ENCODE data around the gene CST6. TPM values are rescaled to one million over a fixed set of nuclear protein-coding genes. Genes with fewer than 3 reads are reported as not detected.

CST6 gene
- total RNA-seq, 1 donor from 2014 or later: not detected

- Histone ChIP-seq H3K27me3 (ENCODE audit: low read depth) (no peaks in the 10 kb centered on the region), H3K4me3 (no peak overlapping the region), H3K9me3 (replicated peaks) (no peaks in the 10 kb centered on the region), H3K36me3 (peaks cover 53% of the 10 kb centered on the region), H3K27ac (replicated peaks) (no peak overlapping the region), H3K4me1 (no peaks in the 10 kb centered on the region)
- DNase-seq: no peak
- TF ChIP-seq CTCF (IDR thresholded peaks at IDR 0.05; ENCODE audit: borderline replicate concordance): no peak
- intact Hi-C loops (cut with micrococcal nuclease): loop anchor here (5.0 kb wide), 1 partner anchor 356 kb away; no protein-coding TSS in a partner anchor
Measured at GRCh38 chr11:65977621-65978390, 34.0 kb upstream of the CST6 start.

GRCh38 chr11:65978391-65979238, 33.2 kb upstream of the CST6 start:
- no peak for DNase-seq
- no peaks in the 10 kb centered on the region for H3K4me1 ChIP-seq
- no peaks in the 10 kb centered on the region for H3K9me3 ChIP-seq (replicated peaks)
- peaks cover 47% of the 10 kb centered on the region for H3K36me3 ChIP-seq
- TF ChIP-seq CTCF (IDR thresholded peaks at IDR 0.05; ENCODE audit: borderline replicate concordance): no peak
- intact Hi-C loops (cut with micrococcal nuclease): loop anchor here (5.0 kb wide), 1 partner anchor 356 kb away; no protein-coding TSS in a partner anchor
- no peak overlapping the region for H3K4me3 ChIP-seq
- no peaks in the 10 kb centered on the region for H3K27me3 ChIP-seq (ENCODE audit: low read depth)
- no peak overlapping the region for H3K27ac ChIP-seq (replicated peaks)

DNA sequence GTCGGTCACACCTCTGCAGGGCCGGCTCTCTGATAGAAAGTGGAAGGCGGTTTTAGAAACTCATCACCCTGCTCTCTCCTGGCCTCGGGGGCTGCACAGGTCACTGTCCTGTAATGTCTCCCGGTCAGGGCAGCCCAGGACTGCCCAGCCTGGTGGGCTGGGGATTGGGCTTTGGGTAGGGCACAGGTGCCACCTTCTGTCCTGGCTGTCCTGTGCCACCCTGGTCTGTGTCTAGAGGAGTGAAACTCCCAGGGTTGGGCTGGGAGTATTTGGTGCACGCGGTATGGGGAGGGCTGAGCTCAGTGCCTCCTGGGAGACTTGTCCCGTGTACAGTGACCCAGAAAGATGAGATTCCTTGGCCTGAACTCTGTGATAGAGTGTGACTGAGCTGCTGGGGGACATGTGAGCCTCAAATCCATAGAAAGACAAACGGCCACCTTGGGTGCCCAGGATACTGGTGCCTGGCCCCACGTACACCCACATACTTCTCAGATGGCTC, 32.5 kb upstream of the CST6 start:
- no peaks in the 10 kb centered on the region for H3K27me3 ChIP-seq (ENCODE audit: low read depth)
- no peak for TF ChIP-seq CTCF (IDR thresholded peaks at IDR 0.05; ENCODE audit: borderline replicate concordance)
- DNase-seq: no peak
- no peaks in the 10 kb centered on the region for H3K9me3 ChIP-seq (replicated peaks)
- no peaks in the 10 kb centered on the region for H3K4me1 ChIP-seq
- intact Hi-C loops (cut with micrococcal nuclease): loop anchor here (5.0 kb wide), 1 partner anchor 357 kb away; no protein-coding TSS in a partner anchor
- H3K36me3 ChIP-seq: peaks cover 45% of the 10 kb centered on the region
- H3K4me3 ChIP-seq: no peak overlapping the region
- H3K27ac ChIP-seq (replicated peaks): no peak overlapping the region

- DNase-seq: no peak
- Histone ChIP-seq H3K27ac (replicated peaks) (no peak overlapping the region), H3K27me3 (ENCODE audit: low read depth) (no peaks in the 10 kb centered on the region), H3K4me1 (peaks cover 9% of the 10 kb centered on the region), H3K36me3 (peaks cover 36% of the 10 kb centered on the region), H3K4me3 (no peak overlapping the region), H3K9me3 (replicated peaks) (no peaks in the 10 kb centered on the region)
- TF ChIP-seq CTCF (IDR thresholded peaks at IDR 0.05; ENCODE audit: borderline replicate concordance): no peak
- intact Hi-C loops (cut with micrococcal nuclease): no loop called here
Measured at GRCh38 chr11:65981101-65981740, 30.6 kb upstream of the CST6 start.

Data from left ventricle myocardium inferior (tissue), 1 donor.